ENCODE measurements around the gene ACSM6.

DNA sequence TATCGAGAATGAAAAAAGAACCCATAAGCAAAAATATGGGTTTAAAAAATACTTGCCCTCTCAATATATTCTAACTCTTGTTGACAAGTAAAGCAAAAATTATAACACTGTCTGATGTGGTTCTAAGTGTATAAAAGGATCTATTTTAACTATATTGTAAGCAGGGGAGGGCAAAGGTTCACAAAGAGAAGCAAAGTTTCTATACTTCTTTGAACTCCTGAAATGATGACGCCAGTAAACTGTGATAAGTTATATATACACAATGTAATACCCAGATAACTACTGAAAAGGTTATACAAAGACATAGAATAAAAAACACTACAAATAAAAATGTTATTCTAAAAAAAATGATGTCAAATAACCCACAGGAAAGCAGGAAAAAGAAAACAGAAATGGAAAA is 59.6 kb downstream of the ACSM6 start:
- TF ChIP-seq, protein P1, sequence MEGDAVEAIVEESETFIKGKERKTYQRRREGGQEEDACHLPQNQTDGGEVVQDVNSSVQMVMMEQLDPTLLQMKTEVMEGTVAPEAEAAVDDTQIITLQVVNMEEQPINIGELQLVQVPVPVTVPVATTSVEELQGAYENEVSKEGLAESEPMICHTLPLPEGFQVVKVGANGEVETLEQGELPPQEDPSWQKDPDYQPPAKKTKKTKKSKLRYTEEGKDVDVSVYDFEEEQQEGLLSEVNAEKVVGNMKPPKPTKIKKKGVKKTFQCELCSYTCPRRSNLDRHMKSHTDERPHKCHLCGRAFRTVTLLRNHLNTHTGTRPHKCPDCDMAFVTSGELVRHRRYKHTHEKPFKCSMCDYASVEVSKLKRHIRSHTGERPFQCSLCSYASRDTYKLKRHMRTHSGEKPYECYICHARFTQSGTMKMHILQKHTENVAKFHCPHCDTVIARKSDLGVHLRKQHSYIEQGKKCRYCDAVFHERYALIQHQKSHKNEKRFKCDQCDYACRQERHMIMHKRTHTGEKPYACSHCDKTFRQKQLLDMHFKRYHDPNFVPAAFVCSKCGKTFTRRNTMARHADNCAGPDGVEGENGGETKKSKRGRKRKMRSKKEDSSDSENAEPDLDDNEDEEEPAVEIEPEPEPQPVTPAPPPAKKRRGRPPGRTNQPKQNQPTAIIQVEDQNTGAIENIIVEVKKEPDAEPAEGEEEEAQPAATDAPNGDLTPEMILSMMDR (IDR thresholded peaks at IDR 0.05), result no peak
- TF ChIP-seq EP300 (IDR thresholded peaks at IDR 0.05), result no peak
- no peak for TF ChIP-seq POLR2AphosphoS5 (IDR thresholded peaks at IDR 0.05)
